Renal cortical epithelial cell (primary cell): ENCODE measurements around the gene PNPLA5. TPM values are rescaled to one million over a fixed set of nuclear protein-coding genes. Genes with fewer than 3 reads are reported as not detected.
A peak's percentile ranks its signal among the peaks of the same experiment; 100 is the strongest.
"Not testable (repeated sequence)": the region's sequence is repeated elsewhere in the genome, so short reads cannot be mapped to it uniquely, and the experiment has no call there.

Experiments
- DNase-seq: peaks from one replicate; pipeline ENCODE4 v3.0.0-alpha.2; 2011; ENCODE audit warnings: low read depth
- total RNA-seq: library from RNA; depleted of rRNA; stranded (reverse); fragments of >200 nt; gene quantifications from 2 replicates; pipeline ENCODE4 v1.2.3, GENCODE V29; 2014

The PNPLA5 gene
- not detected in 2 replicates for total RNA-seq

GRCh38 chr22:43891360-43892182, at the start of gene PNPLA5:
TSS of gene PNPLA5 (minus strand) at chr22:43892013. CDS start at chr22:43891880, 133 bp downstream.
- no peak for DNase-seq

- DNase-seq = no peak
Measured at GRCh38 chr22:43941449-43941848, 49.6 kb upstream of the PNPLA5 start.

GRCh38 chr22:43931771-43932170, 40.0 kb upstream of the PNPLA5 start:
- DNase-seq = no peak

- DNase-seq = no peak
Measured at GRCh38 chr22:43928908-43929307, 37.1 kb upstream of the PNPLA5 start.

- no peak for DNase-seq
Measured at GRCh38 chr22:43928468-43928867, 36.7 kb upstream of the PNPLA5 start.

GRCh38 chr22:43926349-43926710, 34.5 kb upstream of the PNPLA5 start:
- DNase-seq = no peak

- peak; percentile 35 for DNase-seq
Measured at GRCh38 chr22:43925433-43926348, 33.9 kb upstream of the PNPLA5 start.

- DNase-seq = no peak
Measured at GRCh38 chr22:43924877-43925276, 33.1 kb upstream of the PNPLA5 start.

GRCh38 chr22:43923631-43924464, 32.0 kb upstream of the PNPLA5 start, which contains the start of gene PNPLA3:
TSS of gene PNPLA3 (plus strand) at chr22:43923805. CDS start at chr22:43923912, 107 bp downstream.
- peak; percentile 57 for DNase-seq

GRCh38 chr22:43923191-43923590, 31.4 kb upstream of the PNPLA5 start:
- peak; percentile 28 for DNase-seq

GRCh38 chr22:43922123-43922522, 30.3 kb upstream of the PNPLA5 start:
- DNase-seq = no peak

- DNase-seq = peak; percentile 52
Measured at GRCh38 chr22:43921370-43921769, 29.6 kb upstream of the PNPLA5 start.

- no peak for DNase-seq
Measured at GRCh38 chr22:43919106-43919973, 27.5 kb upstream of the PNPLA5 start.

- no peak for DNase-seq
Measured at GRCh38 chr22:43917521-43917920, 25.7 kb upstream of the PNPLA5 start.

GRCh38 chr22:43911351-43911750, 19.5 kb upstream of the PNPLA5 start:
- no peak for DNase-seq

GRCh38 chr22:43910178-43910695, 18.4 kb upstream of the PNPLA5 start:
- no peak for DNase-seq

GRCh38 chr22:43909708-43910107, 17.9 kb upstream of the PNPLA5 start:
- DNase-seq = no peak

- DNase-seq = no peak
Measured at GRCh38 chr22:43905681-43906080, 13.9 kb upstream of the PNPLA5 start.

- not testable (repeated sequence) for DNase-seq
Measured at GRCh38 chr22:43904412-43904811, 12.6 kb upstream of the PNPLA5 start.

GRCh38 chr22:43903033-43903432, 11.2 kb upstream of the PNPLA5 start:
- not testable (repeated sequence) for DNase-seq
